CD4-positive, alpha-beta T cell treated with Interferon gamma for 1 hour (primary cell): Measurements from ENCODE around the gene ODC1.
"Not testable (repeated sequence)": the region's sequence is repeated elsewhere in the genome, so short reads cannot be mapped to it uniquely, and the experiment has no call there.

Experiments
- DNase-seq: peaks from one replicate; pipeline ENCODE4 v3.0.0-alpha.2; 2020

The ODC1 gene

DNA sequence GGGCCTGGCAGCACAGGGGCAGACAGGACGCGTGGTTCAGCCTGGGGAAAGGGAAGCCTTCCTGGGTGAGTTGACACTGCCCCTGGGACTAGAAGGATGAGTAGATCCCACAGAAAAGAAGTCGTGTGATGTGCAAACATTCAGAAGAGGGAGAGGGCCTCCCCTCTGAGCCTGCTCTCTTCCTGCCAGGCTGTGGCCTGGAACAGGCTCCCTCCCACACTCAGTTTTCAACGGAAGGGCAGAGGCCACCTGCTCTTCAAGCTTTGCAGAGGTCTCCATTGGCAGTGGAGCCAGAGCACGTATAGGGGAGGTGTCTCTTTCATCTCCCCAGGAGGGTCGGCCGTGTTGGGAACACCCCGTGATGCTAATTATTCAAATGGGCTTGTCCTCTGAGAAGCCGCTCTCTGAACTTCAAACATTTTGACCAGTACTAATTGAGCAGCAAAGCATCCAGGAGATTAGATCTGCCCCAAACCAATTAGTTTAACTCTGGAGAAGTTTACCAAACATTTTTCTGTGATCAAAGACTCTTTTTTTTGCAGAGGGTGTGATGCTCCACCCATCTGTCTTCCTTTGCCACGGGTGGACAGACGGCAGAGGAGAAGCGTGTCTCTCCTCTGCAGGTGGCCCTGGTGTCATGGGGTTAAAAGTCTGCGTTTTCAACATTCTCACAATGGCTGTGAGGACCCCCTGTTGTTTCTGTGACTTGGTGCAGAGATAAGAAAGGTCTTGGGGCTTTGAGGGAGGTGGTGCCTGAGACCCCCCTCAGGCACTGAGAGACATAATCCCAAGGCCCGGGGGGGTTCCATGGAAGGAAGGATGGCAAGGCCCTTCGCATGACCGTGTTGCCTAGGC, 29.5 kb upstream of the ODC1 start:
- DNase-seq = no peak

DNA sequence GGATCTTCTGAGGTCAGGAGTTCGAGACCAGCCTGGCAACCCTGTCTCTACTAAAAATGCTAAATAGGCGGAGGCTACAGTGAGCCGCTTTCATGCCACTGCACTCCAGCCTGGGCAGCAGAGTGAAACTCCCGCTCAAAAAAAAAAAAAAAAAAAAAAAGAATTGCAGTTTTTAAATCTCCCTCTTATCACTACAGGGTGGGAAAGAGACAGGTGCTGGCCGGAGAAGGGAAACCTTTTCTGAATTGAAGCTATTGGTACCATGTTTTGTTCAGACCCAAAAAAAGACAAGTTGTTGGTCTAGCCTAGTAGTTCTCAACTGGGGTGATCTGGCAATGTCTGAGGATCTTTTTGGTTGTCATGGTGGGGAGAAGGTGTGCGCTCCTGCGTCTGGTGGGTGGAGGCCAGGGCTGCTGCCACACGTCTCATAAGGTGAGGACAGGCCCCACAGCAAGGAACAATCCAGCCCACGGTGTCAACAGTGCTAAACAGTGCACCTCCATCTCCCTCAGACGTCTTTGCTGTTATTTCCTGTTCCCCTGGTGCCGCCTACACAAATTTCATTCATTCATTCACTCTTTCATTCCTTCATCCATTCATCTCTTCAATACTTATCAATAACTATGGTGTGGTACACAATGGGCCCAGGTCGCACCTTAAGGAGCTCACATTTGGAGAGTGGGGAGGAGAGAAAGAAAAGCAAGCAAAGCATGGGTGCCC, 28.8 kb upstream of the ODC1 start:
- no peak for DNase-seq

DNA sequence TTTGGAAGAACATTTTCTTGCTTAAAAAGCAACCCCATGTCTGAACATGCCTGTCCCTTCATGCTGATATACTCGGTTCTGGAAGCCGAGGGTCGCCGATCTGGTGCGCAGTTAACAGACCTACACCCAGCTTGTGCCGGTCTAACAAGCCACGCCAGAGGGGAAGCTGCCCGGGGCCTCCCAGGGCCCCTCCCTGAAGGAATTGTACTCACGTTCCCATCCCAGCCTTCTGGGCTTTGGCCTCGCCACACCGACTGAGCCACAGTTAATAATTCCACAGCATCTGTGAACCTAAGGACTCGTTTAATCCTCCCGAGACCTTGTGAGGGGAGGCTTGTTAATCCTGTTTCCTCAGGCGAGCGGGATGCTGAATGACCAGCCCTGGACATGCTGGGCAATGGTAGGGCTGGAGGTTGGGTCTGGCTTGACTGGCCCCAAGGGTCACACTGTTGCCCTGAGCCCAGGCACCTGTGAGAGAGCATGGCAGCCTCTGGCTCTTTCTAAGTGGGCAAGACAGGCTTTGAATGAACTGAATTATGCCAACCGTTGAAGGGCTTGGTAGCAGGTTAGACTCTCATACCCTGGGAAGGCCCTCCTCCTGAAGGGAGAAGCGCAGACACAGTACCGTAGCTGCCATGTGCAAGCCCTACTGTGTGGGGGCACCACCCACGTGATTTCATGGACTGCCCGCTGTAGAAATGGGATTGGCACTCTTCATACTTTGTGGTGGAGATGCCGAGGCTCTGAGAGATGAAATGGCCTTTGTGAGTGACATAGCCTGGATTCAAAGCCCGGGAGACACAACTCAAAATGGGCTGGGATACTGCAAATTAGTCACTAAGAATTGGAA, 27.9 kb upstream of the ODC1 start:
- DNase-seq = no peak

DNA sequence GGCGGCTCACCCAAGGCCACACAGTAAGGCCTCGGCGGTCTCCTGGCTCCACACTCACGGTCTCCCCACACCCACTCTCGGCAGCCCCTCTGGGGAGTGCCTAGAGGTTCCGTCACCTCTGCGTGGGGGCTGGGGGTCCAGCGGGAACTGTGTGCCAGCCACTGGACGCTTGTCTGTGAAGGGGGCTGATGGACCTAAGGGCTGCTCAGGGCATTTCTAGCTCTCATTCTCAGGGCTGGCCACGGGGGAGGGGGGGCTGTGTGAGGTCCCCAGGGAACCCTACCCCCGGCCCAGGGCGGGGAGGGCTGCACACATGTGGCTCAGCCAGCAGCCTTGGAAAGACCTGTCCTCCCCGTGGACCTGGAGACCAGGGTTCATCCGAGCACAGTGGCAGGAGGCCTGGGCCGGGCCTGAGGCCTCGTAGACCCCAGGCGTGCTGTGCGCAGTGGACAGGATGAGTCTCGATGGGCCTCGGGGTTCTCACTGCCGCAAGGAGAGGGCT, 27.1 kb upstream of the ODC1 start:
- DNase-seq = no peak

DNA sequence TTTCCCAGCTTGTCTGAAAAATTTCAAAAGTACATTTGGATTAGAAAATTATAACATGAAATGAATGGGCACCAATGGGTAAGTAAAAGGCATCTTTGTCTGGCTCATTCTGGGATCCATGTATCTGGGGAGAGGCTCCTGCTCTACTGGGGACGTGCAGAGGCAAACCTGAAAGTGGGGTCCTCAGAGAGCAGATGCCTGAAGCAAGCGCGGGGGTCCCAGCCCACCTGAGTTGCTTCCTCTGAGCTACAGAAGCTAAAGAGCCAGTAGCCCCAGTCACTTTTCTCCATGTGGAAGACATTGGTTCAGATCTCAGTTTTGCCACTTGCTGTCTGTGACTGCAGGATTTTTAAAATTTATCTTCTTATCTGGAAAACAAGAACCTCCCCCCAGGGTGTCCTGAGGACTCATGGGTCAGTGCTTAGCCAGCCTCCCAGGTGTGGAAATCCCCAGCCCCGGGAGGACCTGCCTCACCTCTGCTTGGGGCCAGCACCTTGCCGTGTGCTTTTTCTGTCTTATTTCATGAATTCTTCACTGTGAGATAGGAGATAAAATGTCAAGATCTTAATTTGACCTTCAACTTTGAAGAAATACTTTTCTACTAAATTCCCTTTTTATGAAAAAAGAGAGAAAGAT, 25.1 kb upstream of the ODC1 start:
- DNase-seq = no peak

DNA sequence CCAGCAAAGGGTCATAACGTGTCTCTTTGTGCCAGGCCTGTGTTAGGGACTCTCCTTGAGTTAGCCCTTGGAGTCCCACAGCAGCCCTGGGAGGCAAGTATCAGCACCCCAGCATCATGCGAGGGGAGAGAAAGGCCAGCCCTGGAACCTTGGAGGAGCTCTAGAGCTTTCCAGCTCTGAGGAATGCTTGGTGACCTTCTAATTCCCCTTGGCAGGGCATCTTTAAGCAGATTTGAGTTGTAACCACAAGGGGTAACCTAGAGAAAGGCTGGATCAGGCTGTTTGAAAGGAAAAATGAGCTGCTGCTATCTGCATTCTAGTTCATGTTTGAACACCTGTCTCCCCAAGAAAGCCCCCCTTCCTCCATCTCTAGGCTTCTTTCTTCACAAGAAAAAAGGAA, 23.8 kb upstream of the ODC1 start:
- DNase-seq = no peak

DNA sequence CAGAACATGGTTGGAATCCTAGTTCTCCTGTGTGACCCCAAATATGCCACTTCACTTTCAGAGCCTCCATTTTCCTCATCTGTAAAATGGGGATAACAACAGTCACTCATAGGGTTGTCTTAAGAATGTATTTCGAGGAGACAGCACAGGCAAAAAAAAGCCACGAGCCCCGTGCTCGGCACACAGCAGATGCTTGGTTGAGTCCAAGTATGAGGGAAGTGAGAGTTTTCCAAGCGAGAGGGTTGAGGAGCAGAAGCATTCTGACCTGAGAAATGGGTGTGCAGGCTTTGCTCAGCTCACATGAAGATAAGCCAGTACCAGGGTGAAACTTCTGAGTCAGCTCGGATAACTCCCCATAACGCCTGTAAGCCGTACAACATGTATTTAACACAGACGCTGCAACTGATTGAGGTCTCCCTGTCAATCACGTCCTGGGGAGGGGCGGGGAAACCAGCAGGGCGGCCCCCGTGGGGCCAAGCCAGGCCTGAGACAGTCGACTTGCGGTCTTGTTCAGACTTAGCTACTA, 23.0 kb upstream of the ODC1 start:
- no peak for DNase-seq

DNA sequence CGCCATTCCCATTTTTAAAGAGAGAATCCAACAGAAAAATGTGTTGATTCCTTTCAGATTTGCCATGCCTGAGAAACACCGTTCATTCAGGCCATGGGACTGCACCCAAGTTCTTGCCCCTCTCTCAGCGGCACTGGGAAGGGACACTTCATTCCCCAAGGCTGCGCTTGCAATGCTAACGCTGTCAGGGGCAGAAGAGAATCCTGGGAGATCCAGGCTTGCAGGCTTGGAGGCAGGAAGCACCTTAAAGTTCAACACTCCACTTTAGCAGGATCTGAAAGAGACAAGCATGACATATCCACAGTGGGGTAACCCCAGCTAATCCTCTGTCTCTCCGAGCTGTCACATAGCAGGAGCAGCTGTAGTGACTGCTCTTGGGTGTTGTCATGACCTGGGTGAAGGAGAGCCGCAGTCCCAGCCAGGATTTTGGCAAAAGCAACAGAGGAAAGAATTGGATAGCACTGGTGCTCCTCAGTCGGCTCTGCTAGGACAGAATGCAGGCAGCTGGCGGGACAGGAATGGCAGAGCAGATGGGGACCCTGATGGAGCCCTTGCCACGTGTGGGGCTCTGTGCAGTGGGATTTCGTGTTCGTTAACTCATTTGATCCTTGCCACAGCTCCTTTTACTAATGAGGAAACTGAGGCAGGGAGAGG, 22.0 kb upstream of the ODC1 start:
- DNase-seq = no peak

DNA sequence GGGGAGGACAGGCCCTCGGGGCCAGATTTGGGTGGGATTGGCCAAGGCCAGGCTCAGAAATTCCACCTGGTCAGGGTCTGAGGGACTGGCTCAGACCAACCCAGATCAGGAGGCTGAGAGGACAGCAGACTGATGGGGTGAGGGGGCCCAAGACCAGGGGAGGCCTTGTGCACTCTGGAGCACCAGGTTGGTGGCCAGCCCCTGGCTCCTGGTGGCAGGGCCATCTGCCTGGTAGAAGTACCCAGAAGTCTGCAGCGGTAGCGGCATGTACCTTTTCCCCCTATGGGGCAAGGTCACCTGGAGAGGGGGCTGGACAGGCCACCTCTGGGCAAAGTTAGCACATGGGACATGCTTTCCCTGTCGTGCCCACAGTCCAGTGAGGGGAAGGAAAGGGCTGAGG, 21.2 kb upstream of the ODC1 start:
- no peak for DNase-seq

DNA sequence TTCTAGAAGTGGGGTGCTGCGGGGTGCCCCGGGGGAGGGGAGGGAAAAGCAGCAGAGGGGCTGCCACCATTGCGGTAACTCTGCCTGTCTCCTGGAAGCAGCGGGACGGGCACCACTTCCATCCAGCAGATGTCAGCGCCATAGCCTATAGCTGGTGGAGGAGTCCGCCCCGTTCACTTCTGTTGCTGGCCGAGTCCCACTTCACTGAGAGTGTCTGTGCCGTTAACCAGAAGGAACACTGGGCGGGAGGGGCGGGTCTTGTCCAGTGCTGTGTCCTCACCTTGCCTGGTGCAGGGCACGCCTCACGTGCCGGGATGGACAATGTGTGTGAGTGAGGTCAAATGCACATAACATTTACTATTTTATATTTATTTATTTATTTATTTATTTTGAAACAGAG, 19.3 kb upstream of the ODC1 start:
- DNase-seq = no peak

DNA sequence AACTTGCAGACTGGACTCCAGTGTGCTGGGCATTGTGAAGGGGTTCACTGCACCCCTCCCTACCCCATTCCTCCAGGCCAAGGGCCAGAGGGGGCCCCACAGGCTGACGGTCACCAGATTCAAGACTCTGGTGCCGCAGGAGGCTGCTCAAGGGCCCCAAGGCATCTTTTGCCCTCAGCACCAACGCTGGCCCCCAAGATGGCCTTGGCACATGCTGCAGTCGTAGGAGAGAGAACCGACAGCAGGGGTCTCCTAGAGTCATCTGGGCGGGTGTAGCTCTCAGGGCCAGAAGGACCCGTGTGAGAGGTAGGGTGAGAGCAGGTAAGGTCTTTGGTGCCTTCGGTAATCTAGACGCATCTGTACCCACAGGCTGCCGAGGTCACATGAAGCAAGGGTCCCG, 18.7 kb upstream of the ODC1 start:
- DNase-seq = no peak

DNA sequence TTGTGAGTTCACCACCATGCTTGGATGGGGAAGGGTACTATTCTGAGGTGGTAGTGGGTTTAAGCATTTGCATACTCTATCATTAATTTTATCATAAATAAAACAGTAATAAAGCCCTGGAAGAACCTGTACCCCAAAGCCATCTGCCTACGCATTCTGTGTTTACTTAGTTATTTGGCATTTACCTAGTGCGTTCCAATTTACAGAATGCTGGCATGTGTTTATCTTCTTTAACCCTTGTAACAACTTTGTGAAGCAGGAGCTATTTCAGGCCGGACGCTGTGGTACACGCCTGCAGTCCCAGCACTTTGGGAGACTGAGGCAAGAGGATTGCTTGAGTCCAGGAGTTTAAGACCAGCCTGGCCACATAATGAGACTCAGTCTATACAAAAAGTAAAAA, 17.8 kb upstream of the ODC1 start:
- no peak for DNase-seq

DNA sequence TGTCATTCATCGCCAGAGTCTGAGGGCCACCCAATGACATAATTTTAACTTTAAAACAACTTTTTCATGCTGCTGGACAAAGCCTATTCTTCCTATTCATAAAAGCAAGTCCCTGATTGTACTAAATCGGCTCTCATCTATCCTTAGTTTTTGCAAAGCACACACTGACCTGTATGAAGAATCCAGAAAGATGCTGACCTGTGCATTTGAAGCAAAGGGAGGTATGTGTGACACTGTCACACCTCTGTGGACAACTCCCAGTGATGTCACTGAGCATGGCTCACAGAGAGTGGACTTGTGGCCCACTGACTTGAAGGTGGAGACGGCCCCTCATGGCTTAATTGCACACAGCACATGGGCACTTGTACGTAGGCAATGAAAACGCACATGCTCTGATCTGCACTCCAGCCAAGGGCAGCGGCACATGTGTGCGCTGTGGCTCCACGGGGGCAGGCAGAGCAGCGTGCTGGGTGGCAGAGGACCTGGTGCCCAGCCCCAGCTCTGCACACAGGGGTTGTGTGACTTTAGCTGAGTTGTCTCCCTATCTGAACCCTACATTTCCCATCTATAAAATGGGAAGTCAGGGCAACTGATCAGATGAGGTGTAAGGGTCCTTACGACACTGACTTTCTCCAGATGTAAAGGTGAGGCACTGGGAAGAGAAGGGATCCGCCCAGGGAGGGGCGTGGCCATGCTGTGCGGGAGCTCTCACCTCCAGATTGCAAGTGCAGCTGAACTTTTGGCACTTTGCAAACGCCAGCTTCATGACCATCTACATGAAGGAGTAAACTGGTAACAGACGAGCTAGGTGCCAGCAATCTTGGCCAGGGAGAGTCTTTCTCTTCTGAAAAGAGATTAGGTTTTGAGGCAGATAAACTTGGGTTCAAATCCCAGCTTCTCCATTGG, 14.3 kb upstream of the ODC1 start:
- DNase-seq = no peak

DNA sequence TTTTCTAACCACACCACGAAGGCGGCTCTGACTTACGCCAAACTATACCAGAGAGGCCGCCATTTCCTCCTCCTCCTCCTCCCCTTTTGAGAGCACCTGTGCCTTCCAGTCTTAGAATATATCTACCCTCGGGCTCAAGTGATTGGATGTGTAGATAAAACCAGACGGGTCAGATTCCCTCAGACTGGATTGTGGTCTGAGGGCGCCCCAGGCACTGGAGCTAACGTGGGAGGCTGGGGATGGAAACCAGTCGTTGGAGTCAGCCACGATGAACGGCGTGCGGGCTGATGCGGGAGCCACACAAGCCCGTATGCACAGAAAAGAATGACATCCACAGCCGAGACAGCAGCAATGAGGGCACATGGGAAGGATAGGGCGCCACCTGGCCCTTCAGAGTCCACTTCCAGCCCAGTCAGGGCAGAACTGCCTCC, 12.3 kb upstream of the ODC1 start:
- DNase-seq = no peak

DNA sequence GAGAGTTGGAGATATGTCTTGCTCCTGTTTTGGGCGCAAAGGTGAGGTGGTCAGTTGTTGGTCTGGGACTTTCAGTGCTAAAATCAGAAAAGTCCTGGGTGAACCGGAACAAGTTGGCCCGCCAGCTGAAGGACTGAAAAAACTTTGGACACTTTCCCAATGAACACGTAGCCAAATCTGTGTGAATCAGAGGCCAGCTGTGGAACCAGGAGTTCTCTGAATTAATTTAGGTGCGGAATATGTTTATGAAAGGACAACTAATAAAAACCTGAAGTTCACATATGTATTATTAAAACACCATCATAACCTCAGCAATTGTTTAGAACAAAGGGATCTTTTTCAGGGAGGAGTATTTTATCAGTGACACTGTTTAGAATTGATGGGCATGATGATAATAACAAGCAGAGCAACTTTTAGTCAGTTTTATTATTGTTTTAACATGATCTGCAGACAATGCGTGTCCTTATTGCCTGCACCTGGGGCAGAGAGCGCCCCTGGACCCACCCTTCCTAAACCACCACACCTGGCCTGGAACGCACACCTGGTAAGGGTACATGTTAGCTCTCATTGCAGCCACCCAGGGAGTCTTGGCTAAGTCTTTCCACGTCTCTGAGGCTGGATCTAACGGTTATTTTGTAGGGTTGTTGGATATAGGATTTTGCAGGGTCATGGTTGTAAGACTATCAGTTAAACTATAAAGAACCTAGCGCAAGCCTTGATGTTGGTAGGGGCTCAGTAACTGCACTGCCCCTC, 9.9 kb upstream of the ODC1 start:
- no peak for DNase-seq

DNA sequence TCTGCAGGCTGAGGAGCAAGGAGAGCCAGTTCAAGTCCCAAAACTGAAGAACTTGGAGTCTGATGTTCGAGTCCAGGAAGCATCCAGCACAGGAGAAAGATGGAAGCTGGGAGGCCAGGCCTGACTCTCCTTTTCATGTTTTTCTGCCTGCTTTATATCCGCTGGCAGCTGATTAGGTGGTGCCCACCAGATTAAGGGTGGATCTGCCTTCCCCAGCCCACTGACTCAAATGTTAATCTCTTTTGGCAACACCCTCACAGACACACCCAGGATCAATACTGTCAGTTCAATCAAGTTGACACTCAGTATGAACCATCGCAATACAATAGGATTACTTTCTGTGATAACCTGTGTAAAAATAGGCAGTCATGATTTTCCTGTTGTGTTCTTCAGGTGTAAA, 9.1 kb upstream of the ODC1 start:
- DNase-seq = not testable (repeated sequence)

DNA sequence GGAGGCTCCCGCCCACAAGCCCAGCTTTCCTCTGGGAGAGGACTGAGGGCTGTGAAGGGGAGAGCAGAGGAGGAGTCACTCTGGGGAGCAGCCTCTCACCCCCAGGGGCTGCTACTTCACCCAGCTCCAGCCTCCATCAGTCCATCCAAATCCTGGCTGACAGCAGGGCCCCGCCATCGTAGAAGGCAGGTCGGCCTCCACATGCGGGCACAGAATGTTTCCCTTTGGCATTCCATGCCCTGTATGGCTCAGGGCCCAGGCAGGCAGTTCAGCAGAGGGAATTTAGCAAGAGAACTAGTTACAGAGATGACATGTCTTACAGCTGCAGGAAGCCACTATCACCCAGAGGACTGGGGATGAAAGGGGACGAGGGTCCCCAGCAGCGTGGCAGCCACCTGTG, 6.4 kb upstream of the ODC1 start:
- DNase-seq = no peak

DNA sequence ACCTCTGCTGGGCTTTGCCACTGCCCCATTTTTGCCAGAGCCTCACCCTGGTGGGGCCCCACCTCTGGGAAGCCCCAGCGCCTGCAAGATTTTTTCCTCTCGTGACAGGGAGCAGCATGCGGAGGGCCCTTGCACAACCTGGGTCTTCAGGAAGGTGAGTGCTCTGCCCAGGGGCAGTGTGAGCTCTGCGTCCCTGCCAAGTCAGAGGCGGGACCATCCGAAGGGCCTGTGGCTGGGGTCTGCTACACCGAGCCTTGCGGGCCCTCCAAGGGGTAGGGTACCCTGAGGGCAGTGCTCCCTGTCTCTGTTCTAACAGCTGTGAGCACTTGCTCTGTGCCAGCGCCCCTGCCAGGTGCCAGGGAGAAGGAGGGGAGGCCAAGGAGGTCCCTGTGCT, 5.8 kb upstream of the ODC1 start:
- no peak for DNase-seq

DNA sequence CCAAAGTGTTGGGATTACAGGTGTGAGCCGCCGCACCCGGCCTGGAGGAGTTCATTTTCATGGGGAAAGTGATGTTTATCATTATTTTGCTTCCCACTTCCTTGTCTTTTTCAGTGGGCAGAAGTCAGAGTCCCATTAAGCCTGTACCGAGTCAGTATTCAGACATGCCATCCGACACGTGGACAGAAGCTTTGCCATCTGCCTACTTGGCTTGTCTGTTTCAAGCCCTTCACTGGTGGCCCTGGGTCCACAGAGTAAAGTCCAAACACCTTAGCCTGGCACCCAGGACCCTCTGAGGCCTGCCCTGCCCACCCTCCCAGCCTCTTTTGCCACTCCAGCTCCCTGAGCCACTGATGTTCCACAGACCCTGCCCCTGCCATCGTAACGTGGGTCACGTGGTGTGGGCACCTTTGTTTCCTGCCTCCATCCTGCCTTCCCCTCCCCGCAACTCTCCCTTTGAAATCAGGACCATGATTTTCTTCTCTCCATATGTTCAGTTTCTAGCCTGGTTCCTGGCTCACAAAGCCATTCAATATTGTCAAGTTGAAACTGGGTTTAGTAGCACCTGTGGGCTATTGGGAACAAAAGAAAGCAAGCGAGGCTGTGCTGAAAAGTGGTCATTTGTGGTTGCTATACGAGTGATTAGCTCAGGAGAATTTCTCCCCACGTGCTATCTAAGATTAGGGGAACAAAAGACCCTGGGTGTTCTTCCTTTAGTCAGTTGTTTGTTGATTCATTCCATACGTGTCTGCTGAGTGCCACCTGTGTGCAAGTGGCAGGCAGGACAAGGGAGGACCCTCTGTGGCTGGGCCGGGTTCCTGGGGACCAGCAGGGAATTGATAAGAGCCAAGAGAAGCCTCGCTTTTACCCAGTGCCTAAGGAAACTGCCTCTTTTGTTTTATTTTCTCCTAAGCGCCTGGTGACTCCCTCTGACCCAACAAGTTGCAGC, 5.1 kb upstream of the ODC1 start:
- no peak for DNase-seq
